ENCODE results near the gene HAVCR2.

Gene HAVCR2
- total RNA-seq, result 6.1 to 19.5 reads per million in 2 donors

DNA sequence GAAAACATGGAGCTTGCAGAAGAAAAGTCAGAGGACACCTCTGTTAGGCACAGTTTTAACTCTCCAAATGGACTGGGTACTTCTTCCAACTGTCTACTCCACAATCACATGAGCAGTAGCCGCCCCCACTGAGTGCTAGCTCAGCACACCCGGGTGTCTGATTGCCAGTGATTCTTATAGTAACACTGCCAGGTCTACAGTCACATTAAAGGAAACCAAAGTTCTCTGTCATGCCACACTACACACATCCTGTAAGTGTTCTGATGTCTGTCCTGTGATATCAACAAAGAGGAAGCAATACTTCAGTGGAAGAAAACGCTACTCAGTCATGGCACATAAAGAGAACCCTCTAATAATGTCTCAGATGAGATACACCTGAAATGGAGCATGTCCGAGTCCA is at the start of gene HAVCR2:
HAVCR2 (minus strand) TSS at position 69 of the 400 bp plus-strand sequence; CDS start at position 8, 61 bp downstream.
- DNase-seq, result no peak

DNA sequence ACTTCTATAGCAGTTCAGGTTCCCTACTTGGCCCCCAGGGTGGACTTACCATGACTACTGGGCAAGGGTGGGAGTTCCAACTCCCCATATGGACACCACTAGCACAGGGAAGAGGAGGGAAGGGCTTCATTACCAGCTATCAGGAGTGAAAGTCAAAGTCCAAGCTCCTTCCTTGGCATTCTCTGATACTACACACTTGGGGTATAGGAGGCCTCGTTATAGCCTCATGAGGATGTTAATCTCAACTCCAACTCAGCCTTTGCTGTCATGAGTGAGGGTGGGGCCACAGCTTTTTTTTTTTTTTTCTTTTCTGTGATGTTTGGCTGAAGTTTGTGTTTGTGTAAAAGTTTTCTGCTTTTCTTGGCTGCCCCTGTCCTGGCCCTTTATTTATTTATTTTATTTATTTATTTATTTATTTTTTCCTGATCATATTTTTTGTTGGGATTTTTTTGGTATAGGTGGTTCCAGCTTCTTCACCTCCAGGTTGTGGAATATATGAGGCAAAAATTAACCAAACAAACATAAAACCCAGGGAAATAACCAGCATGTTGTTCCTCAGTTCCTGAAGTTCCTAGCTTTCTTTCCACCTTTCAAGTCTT is 48.5 kb upstream of the HAVCR2 start:
- no peak for DNase-seq

DNA sequence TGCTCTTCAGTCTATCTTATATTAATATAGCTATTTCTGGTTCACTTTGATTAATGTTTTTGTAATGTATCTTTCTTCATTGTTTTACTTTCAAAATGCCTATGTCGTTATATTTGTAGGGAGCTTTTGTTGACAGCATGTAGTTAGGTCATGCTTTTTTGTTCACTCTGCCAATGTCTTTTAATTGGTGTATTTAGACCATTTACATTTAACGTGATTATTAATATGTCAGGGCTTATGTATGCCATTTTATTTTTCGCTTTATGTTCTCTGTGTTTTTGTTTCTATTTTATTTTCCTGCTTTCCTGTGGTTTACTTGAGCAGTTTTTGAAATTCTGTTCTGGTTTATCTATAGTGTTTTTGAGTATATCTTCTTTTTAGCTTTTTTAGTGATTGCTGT is 46.5 kb upstream of the HAVCR2 start:
- DNase-seq, result no peak

DNA sequence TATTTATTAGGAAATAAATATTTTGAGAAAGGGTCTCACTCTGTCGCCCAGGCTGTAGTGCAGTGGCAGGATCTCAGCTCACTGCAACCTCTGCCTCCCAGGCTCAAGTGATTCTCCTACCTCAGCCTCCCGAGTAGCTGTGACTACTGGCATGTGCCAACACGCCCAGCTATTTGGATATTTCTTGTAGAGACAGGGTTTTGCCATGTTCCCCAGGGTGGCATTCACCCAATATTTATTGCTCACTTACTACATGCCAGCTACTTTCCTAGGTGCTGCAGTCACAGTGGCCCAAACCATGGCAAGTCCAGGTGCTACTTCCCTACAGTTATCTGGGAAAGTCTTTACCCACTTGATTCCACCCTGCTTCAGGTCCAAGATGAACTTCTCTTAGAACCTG is 42.2 kb upstream of the HAVCR2 start:
- no peak for DNase-seq

DNA sequence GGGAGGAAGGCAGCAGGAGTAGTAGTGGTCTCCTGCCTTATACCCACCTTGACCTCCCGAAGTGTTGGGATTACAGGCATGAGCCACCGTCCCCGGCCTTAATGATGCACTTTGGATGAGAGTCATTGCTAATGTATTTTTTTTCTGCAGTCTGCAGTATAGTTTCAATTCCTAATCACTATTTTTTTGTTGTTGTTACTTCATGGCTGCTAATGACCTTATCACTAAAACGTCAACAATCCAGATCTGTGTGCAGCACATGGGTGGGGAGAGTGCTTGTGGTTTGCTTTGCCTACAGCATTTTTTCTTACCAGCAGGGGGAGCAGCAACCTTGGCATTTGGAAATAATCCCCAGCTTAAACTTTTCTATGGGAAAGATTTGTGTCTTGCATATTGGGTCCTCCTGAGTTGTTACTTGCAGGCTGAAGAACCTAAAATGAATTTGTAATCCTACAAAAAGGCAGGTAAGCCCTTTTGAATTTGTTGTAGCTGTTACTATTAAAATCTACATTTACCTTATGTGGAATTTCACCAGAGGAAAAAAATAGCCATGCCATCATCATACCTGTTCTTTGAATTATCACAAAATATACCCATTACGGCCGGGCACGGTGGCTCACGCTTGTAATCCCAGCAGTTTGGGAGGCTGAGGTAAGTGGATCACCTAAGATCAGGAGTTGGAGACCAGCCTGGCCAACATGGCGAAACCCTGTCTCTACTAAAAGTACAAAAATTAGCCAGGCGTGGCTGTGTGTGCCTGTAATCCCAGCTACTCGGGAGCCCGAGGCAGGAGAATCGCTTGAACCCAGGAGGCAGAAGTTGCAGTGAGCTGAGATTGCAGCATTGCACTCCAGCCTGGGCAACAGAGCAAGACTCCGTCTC is 40.1 kb upstream of the HAVCR2 start:
- DNase-seq, result no peak

DNA sequence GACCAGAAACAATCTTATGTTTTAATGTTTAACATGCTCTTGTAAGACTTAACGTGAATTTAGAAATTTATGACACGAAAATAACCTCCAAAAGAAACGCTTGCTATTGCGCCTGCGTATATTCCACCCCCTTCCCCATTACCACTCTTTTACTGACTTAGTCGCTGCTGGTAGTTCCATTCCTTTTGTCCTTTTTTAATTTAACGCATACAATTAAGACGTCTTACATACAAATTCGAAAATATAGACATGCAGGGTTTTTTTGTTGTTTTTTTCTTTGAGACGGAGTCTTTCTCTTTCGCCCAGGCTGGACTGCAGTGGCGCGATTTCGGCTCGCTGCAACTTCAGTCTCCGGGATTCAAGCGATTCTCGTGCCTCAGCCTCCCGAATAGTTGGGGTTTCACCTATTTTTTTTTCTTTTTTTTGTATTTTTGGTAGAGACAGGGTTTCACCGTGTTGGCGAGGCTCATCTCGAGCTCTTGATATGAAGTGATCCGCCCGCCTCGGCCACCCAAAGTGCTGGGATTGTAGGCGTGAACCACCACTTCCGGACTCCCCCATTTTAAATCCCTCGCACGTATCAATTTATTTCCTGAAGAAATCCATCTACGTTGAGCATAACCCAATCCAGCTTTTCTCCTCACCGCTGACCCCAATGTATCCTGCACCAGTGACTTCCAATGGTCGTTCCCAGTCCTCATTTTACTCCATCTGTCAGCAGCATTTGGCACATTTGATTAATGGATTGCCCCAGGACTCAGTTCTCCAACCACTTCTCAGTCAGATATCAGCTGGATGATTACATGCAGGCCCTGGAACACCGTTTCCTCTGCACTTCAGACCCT is 34.5 kb upstream of the HAVCR2 start:
- DNase-seq, result no peak

- peak; percentile 49 for DNase-seq
These were observed 33.7 kb upstream of the HAVCR2 start, which contains the start of gene MED7 for GRCh38 chr5:157142317-157143126. MED7 (minus strand) TSS chr5:157142865; CDS start chr5:157139431, 3,434 bp downstream.

DNA sequence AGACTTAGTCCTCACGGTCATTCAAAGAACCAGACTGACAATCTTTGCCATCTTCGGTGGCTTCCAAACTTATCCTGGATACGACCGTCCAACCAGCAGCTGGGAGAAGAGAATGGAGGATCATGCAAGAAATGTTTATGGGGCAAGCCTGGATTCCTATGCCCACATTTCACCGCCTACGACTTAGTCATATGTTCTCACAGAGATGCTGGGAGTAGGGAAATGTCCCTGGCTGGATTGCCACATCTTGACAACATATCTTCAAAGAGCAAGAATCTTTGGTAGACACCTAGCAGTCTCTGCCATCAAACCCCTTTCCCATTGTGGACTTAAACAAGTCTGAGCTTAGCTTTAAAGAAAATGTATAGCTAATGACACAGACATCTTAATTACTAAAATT is 28.8 kb upstream of the HAVCR2 start:
- DNase-seq, result no peak

GRCh38 chr5:157132281-157132612 is 23.4 kb upstream of the HAVCR2 start:
- no peak for DNase-seq

- DNase-seq, result no peak
These were observed 22.1 kb upstream of the HAVCR2 start for GRCh38 chr5:157130925-157131324.

GRCh38 chr5:157121709-157122108 is 12.9 kb upstream of the HAVCR2 start:
- no peak for DNase-seq

DNA sequence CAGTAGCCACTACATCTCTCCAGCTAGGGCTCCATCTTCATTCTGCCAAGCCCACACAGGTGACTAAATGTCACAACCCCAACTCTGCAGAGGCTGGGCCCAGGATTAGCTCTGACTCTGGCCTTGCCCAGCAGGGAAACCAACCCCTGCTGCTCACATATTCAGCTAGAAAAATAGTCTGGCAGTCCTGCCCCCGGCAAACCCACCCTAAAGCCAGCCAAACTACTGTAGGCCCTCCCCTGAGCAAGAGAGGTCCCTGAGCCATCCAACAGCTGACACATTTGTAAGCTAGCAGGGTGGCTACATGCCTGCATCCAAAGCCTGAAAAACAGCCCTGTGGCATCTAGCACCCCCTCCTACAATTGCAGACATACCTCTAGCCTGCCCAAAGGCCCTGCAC is 11.3 kb upstream of the HAVCR2 start:
- DNase-seq, result no peak

- no peak for DNase-seq
These were observed 7.7 kb upstream of the HAVCR2 start for GRCh38 chr5:157116483-157116954.

DNA sequence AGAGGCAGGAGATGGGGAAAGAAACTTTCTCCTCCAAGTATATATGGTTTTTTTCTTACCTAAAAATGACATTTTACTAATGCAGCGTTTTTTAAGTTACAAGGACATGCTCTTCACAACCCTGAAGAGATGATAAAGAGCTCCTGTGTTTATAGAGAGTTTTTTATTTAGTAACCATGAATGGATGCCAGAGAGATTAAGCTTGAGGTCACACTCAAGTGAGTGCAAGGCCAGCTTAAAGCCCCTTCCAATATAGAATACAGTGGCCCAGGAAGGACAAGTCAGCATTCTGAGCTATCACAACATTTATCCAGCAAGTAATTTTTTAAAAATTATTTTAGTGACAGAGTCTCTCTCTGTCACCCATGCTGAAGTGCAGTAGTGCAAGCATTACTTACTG is 6.7 kb upstream of the HAVCR2 start:
- DNase-seq, result no peak

- DNase-seq, result no peak
These were observed 6.2 kb upstream of the HAVCR2 start for GRCh38 chr5:157115012-157115411.

DNA sequence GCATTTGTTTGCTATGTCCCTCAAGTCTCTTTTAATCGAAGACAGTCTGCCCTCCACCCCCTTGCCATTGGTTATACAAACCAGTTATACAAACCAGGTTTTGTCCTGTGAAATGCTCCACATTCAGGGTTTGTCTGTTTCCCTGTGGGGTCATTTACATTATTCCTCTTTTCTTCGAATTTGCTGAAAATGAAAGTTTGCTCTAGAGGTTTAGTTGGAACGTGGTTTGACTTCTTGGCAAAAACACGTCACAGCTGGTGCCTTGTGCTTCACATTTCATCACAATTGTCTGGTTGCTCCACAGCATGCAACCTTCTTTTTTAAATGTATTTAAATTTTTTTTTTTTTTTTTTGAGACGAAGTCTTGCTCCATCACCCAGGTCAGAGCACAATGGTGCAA is 4.2 kb upstream of the HAVCR2 start:
- DNase-seq, result no peak

GRCh38 chr5:157109744-157110143 is 900 bp upstream of the HAVCR2 start:
- DNase-seq, result no peak

DNA sequence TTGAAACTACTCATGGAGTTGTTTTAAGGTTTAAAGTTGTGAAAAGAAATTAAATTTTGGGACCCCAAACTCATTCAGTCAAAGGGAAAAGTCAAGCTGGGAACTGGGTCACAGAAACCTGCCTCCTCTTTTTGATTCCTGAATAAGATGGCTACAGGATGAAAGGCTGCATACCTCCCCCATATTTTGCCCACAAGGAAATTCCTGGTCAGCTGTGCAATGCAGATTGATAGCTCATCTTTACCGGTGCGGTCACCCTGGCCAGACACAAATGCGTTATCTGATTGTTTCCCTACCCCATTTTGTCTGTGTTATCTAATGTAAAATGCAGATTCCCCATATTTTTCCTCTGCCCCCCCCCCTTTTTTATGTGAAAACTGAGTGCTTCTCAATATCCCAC is 1.3 kb downstream of the HAVCR2 start:
- DNase-seq, result no peak

DNA sequence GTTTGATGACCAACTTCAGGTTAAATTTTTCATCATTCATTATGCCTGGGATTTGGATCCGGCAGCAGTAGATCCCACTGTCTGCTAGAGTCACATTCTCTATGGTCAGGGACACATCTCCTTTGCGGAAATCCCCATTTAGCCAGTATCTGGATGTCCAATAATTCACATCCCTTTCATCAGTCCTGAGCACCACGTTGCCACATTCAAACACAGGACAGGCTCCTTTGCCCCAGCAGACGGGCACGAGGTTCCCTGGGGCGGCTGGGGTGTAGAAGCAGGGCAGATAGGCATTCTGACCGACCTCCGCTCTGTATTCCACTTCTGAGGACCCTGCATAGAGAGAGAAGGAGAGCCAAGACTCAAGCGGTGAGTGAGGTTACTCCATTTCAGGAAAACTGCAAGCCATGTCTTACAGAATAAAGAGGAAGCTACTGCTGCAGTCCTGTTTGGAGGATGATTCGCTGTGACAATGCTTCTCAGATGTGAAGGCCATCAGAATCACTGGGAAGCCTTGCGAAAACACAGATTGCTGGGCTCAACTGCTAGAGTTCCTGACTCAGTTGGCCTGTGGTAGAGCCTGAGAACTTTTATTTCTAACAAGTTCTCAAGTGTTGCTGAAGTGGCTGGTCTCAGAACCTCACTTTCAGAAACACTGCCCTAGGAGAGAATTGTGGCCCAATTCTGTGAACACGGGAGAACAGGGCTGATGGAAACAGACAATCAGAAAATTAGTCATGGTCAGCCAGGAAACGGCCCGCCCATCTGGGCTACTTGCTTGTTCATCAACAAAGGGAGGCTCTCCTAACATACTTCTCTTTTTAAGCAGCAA is 2.0 kb downstream of the HAVCR2 start:
- DNase-seq, result no peak

- DNase-seq, result no peak
These were observed 8.6 kb downstream of the HAVCR2 start for GRCh38 chr5:157100140-157100679.

DNA sequence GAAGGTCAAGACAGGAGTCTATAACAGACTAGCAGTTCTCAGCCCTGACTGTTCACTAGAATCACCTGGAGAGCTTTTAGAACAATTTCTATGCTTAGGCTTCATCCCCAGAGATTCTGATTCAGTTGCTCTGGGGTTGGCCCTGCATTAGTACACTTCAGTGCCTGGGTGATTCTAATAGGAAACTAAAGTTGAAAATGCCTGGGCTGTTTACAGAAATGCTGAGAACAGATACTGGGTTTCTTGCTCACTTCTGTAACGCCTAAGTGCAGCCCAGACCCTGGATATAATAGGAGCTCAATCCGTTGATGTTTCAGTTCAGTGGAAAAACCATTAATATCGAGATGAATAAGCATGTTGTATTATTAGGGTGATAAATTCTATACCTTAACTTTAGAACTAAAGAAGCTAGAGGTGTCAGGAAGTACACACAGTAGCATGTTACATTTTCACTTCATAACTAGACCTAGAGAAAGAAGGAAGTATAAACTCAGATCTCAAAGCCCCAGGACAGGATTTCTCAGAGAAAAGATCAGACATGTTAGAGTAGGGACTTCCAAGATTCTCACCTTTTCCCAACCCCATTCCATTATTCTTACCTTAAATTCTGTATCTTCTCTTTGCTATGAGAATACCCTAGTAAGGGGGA is 20.4 kb downstream of the HAVCR2 start:
- DNase-seq, result no peak

Measured in activated gamma-delta T cell (primary cell).